HG02610 (cell line): ENCODE measurements around the gene IL11RA.

ENCODE experiments used
- ATAC-seq: cut with Tn5 transposase; IDR thresholded peaks from one replicate; pipeline ENCODE4 v1.9.1; 2021; ENCODE audit warnings: mild to moderate bottlenecking, moderate library complexity; ENCODE audit not compliant: unreplicated experiment

The IL11RA gene

DNA sequence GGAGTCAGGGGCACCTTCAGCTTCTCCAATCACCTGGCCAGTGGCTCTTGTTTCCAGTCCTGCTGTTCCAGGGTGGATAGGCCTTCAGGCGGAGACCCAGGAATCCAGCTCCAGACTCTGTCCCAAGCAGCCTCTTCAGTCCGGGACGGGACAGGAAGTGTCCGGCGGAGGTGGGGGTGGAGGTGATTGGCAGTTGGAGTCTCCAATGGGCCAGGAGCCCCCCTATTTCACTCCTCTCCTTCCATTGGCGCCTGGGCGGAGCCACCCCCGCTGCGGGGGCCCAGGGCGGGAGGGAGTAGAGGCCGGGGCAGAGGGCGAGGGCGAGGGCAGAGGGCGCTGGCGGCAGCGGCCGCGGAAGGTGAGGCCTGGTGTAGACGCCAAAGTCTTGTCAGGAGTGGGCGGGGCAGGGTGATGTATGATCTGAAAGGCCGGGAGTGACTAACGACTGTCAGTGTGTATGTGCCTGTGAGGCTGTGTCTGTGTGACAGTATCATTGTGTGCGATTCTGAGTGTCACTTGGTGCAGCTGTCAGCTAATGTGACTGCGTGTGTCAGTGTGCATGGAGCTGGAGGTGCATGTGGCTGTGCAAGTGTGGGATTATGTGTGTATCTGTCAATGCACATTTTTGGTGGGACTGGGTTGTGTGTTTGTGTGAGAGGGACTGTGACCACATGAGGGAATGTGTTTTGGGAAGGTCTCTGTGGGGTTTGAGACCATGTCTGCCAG, at the start of gene IL11RA:
TSS of gene IL11RA (plus strand) at position 310 of the 726 bp plus-strand sequence. CDS start 3,033 bp downstream, outside the sequence.
- no peak for ATAC-seq

DNA sequence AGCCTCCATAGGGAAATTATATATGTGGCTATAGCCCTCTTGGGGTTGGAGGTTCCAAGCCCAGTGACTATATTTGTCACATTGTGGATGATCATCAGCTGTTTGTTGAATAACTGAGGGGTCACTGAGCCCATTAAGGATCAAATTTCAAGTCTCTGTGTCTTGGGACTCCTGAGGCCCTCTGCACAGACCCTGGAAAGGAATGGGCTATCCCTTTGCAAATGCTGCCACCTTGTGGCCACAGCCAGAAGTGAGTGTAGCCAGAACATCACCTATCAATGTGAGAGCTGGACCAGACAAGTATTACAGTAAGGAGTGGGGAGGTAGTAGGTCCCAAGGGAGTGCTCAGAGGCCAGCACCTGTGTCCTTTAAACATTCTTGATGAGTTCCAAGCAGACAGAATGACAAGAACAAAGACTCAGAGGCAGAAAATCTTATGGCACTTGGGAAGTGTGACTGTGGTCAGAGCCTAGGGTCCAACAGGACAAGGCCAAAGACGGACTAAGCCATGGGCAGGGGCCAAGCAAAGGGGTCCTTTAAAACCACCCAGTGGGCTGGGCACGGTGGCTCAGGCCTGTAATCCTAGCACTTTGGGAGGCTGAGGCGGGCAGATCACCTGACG, 48.3 kb upstream of the IL11RA start:
- peak; percentile 74 for ATAC-seq

DNA sequence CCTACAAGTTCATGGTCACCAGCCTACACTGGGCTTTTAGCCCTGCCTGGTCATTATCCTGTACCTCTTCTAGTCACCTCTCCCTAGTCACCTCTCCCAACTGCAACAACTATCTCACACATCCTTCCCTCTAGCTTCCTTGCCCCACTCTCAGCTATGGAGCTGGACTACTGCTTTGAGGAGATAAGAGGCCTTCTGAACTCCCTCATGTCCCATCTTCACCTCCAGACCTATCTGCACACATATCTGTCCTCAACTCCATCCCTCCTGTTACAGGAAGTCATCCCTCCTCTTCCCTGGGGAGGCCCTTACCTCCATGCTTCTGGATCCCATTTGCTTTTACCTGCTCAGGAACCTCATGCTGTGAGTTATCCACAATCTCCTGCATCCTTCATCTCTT, 45.8 kb upstream of the IL11RA start:
- ATAC-seq, result no peak

DNA sequence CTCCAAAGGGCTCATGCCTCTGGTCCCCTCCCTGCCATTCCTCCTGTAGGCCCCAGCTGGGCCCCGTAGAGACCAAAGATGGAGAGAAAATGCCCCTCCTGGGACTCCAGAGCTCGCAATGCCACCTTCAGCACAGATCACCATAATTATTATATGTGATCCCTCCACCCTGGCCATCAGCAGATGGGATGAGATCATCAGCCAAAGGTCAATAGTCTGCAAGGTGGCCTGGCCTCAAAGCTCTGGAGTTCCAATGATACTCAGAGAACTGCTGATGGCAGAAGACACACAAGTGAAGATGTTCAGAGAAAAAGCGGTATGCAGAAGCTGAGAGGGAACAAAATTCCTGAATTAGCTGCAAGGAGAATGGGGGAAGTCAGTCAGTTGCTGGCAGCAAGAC, 45.1 kb upstream of the IL11RA start:
- ATAC-seq, result no peak

DNA sequence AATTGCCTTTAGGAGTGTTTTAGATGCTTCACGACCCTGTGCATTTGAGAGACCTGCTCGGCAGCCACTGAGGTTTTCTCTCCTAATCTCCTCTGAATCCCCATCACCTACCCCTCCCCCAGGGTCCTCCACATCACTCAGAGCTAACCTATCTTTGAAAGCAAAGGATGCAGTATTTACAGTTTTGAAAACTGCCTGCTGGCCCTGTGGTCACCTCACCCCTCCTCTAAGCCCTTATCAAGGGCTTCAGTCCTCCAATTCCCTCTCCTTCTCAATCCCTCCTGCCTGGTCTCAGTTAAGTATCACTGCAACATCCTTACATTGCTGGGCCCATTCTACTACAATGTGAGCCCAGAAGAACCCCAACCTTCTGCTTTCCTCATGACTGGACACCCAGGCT, 44.7 kb upstream of the IL11RA start:
- ATAC-seq, result no peak

DNA sequence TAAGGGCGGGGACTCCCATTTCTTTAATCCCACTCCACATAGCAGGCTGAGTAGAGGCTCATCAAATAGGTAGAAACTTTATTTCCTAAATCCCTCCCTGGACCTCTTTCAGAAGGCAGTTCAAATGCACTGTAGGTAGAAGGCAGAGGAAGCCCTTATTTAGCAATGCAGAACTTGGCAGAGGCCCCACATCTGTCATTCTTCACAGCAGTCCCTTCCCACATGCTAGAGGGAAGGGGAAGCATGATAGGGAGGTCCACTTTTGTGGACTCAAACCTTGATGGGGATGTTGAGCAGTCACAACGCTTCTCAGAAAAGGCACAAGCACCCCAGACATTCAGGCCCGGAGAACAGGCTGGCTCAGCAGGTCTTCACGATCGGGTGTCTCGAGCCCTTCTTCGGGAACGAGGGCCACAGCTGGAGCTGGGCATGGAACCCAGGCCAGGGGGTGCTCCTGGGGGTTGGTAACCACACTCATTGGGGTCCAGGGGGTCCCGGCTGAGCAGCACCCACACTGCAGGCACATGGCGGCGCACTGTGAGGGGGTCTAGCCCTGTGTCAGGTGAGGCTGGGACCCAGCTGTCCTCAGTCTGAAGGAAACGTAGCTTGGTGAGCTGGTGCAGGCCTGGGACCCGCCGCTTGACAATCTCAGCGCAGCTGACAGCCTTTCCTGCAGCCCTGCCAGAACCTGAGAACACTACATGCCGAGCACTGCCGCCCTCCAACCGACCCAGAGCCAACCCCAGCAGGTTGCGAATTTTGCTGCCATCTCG, 41.4 kb upstream of the IL11RA start:
- ATAC-seq, result no peak

DNA sequence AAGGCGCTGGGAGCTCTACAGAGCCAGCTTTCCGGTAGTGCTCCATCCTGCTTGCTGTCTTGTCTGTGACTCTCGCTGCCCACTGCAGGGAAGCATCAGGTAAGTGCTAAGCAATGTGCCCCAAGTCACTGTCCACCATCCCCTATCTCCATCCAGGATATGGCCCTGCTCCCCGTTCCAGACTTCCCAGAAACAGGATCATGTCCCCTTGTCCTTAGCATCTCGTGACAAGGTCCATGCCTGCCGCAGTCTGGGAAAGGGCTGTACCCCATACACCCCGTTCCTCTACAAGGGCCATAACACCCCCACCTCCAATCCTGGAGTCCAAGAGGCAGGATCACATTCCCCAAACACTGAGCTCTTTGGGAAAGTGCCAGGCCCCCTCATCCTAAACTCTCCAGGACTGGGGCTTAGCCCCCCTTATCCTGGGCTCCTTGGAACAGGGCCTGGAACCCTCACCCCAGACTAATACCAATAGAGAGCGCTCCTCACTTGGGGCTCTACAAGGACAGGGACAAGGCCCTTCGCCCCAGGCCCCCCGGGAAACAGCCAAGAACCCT, 40.7 kb upstream of the IL11RA start:
- no peak for ATAC-seq

DNA sequence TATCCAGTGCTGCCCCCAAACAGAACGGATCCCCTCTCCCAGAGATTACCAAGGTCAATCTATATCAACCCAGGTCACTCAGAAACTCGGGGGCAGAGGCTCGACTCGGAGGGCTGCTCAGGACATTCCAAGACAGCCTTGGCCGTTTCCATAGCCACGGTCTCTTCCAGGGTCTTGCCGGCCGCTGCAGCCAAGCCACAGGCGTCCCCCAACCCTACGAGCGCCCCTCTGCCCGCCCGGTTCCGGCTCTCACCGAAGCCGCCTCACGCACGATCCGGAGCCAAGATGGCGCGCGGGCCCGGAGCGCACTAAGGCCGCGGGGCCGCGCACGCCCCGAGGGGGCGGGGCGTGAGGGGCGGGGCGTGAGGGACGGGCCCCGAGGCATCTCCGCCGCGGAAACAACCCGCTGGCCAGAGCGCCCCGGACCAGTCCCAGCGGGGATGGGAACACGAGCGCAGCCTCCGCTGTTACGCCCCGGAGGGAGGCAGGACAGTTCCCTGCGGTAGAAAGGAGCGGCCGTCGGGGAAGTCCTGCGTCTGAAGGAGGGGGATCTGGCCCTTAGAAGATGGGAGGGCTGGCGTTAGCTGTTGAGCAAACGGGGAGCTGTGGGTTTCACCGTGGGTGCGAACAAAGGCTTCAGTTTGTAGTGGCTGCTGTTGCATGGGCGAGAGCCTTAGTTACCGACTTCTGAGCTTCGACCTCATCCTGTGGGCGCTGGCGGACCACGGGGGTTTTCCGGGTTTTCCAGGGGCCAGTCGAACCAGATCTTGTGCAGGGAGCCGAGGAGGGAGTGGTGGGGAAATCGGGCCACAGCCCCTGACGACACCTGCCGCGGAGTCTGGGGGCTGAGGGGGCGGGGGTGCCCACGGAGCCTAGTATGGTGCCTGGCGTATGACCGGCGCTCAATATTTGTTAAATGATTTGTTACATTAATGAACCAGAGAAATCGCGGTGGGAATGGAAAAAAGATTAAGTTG, 39.9 kb upstream of the IL11RA start, which contains the start of gene RPP25L:
TSS of gene RPP25L (minus strand) at position 287 of the 977 bp plus-strand sequence. CDS start 801 bp downstream, outside the sequence.
- peak; percentile 83 for ATAC-seq

DNA sequence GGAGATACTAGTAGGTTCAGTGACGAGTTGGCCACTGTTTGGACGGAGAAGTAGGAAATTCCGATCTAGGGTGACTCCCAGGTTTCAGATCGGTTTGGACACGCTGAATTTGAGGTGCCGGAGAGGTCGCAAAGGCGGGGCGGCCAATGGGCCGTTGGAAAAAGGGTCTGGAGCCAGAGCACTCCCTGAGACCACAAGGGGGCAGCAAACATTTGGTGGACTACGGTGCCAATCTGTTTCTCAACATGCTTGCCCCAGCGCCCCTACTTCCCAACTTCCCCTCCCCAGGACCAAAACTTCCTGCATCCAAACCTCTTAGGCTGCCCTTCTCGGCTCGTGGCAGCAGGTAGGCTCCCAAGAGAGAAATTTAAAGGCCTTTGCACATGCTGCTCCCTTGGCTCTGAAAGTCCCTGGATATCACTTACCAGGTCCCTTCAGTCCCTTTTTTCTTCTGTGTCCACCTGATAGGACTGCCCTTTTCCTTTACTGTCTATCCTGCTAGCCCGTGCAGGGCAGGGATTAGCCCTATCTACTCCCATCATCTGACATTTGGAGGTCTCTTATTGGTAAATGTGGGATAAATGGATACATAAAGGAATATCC, 39.1 kb upstream of the IL11RA start:
- ATAC-seq, result no peak

DNA sequence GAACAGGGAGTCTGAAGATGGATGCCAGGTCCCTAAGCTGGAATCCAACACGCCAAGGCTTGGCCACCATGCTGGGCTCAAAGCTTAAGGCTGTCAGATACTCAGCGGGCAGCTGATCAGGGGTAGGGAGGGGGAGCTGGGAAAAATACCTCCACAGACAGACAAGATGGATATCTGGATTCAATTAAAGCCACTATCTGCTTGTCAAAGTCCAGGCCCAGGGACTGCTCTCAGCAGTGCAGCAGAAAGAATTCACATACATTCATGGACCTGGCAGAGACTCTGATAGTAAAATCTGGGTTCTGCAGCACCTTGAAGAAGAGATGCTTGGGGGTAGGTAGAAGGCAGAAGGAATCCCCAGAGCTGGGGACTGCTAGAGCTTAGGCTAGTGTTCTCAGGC, 36.9 kb upstream of the IL11RA start:
- no peak for ATAC-seq

DNA sequence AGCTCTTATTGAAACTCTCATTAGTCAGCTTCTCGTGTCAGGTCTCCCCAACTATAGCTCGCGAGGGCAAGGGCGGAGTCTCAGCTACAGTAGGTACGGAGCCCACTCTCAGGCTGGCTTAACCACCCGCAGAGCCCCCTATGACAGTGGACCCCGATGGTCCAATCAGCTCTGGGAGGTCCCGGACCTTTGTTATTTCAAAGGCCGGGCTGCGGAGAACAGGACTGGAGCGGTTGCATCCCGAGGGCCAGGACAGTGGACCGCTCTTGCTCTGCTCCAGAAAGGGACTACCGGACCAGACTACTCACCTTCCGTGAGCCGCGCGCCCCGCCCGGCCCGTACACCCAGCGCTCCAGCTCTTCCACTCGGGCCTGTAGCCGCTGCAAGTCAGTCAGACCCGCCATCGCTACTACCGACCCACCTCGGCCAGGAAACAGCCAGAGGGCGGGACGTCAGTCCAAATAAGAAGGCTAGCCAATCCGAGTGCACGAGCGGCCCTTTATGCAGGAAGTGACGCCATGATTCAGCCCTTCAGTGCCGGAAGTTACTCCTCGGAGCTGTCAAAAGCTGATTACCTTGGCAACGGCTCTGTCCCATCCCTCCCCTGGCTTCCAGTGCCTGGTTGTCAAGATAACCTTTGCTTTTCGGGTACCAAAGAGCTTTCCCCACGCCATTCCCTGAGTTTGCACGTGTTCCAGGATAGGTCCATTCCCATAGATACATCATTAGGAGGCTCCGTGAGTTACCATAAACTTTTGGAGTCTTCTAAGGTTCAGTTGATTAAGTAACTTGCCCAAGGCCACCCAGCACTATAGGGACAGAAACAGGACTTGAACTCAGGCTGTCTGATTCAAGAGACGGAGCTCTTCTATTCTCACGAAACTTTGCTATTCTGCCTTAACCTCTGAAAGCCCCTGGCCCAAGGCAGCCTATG, 31.7 kb upstream of the IL11RA start, which contains the start of gene DCTN3:
TSS of gene DCTN3 (minus strand) at position 435 of the 934 bp plus-strand sequence. CDS start at position 404, 31 bp downstream.
- ATAC-seq, result peak; percentile 99

DNA sequence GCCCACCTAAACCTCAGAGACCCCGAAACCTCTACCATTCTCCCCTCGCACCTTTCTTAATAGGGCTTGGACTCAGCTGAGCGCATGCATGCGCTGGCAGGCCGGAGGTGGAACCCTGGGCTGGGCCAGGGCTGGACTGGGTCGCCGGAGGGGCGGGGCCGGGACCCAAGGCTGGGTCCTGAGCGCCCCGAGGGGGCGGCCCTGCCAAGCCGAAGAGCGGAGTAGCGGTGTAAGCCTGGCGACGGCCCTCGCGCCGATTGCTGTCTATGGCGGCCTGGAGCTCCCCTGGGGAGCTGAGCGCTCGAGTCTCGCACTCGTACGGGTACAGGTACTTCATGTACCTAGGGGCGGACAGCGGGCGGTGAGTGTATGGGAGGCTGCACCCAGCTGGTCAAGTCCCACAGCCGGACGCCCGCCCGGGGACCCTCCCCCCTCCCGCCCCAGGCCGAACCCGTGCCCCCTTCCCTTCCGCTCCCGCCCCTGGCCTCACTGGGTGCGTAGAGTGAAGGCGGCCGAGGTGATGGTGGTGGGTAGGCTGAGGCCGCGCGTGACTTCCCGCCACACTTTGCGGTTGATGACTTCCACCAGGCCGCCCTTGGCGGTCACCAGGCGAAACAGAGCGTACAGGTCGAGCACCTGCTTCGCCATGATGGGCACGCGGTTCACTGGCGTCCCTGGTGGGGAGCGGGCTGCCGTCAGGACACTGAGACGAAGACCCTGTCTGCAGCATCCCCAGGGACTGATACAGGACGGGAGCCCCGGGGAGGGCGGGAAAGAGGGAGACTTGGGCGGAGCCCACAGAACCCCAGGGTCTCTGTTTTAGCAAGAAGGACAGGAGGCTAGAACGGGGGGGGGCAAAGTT, 28.4 kb upstream of the IL11RA start:
- no peak for ATAC-seq

DNA sequence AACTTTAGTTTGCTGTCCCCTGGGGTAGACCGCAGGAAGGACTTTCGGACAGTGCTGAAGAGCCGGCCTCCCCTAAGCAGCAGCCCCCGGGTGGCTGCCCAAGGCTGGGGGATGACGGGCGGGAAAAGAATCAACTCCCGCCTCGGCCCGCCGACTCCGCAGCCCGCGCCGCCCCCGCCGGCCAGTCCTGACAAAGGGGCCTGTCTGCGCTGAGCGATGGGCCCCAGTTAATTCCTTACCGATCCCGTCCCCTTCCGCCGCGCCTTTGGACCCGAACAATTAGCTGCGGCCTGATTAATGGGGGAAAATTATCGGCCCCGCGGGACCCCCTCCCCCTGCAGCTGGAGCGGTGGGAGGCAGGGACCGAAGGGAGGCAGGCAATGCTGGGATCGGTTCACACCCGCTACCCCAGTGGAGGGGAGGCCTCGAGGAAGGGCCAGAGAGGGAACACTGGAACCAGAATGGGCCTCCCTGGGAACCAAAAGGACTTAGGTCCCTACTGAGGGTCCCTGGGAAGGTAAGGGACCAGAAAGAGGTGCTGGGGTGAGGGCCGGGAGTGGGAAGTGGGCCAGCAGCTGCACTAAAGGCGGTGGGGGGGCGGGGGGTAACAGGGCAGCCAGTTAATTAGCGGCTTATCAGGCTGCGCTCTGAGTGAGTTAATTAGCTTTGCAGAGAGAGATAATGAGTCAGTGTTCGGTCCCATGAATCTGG, 27.4 kb upstream of the IL11RA start:
- ATAC-seq, result no peak

DNA sequence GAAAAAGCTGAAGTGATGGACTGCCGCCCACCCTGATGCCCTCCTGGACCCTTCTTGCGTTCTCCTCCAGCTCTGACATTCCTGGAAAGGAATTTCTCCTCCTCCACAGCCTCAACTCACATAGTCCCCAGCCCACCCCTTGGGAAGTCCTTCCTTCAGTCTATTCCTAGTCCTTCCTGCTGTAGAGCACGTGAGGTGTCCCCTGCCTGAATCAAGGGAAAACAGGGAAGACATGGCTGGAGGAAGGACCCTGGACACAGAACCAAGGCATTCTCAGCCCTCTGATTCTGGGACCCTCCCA, 26.8 kb upstream of the IL11RA start:
- ATAC-seq, result no peak

DNA sequence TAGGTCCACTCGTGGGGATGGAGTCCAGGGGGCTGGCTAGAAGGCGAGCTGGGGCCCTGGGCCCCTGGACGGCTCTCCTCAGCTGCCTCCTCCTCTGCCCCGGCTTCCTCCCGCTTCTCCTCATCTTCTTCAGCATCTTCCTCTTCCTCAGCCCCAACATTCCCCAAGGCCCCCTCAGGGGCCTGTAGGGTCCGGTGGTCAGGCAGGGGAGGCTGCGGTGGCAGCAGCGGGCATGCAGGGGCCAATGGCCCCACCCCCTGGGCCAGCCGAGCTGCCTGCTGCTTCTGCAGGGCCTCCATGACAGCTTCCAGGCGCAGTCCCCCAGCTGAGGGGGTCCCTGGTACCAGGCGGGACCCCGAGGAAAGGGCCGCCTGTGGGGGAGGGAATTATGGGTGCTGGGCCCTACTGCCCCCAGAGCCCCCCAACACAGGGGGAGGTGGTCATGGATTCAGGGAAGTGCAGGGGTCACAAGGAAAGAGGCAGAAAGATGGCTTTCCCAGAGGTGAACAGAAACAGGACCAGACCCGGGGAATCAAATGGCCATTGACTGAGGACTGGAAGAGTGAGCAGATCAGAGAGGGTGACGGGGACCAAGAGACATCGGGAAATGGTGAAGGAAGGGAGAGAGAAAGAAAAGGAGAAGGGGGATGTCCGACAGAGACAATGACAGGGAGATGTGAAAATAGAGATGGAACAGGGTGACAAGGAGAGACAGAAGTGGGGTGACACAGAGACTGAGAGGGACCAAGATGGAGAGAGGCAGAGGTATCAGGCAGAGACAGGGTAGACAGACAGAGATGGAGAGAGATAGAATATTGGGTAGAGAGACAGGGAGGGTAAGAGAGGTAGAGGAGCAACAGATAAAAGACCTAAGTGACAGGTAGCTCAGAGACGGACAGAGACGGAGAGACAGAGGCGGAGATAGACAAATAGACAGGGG, 24.0 kb upstream of the IL11RA start:
- ATAC-seq, result no peak
